Prostate gland (tissue), 2 donors: ENCODE results near the gene MGST1. TPM values are rescaled to one million over a fixed set of nuclear protein-coding genes. Genes with fewer than 3 reads are reported as not detected.

Experiments
- DNase-seq: peaks from one replicate; pipeline ENCODE4 v3.0.0-alpha.2; 2019; ENCODE audit warnings: low spot score
- H3K27ac ChIP-seq, 2 donors: fragments of 200-600 bp; sonication (generic); 2 replicates each; pipeline ENCODE4 v1.5.1; 2017 to 2019
- H3K27me3 ChIP-seq: fragments of 200-600 bp; sonication (generic); replicated peaks from 2 replicates; pipeline ENCODE4 v1.5.1; 2019; ENCODE audit not compliant: insufficient read depth
- H3K36me3 ChIP-seq, 2 donors: fragments of 200-600 bp; sonication (generic); 1 replicate in 1 of 2; 2 replicates in 1 of 2; pipeline versions ENCODE4 v1.5.1 to v1.8.1; 2017 to 2019
- H3K4me1 ChIP-seq: fragments of 200-600 bp; sonication (generic); replicated peaks from 2 replicates; pipeline ENCODE4 v1.5.1; 2019
- H3K4me3 ChIP-seq, 2 donors: fragments of 200-600 bp; sonication (generic); 2 replicates each; pipeline ENCODE4 v1.5.1; 2017 to 2019
- H3K9me3 ChIP-seq: fragments of 200-600 bp; sonication (generic); 2 replicates; pipeline ENCODE4 v1.5.1; 2017
- CTCF ChIP-seq, 4 experiments: fragments of 200-600 bp in 2 of 4; fragments of 450-650 bp in 2 of 4; sonication (generic) in 2 of 4; IDR thresholded peaks; 1 replicate in 3 of 4; 2 replicates in 1 of 4; pipeline ENCODE4 v1.5.1; 2016 to 2019; ENCODE audit warnings: antibody characterized with exemption in 4 of 4, mild to moderate bottlenecking in 2 of 4, moderate library complexity in 2 of 4
- POLR2A ChIP-seq: fragments of 450-650 bp; IDR thresholded peaks from one replicate; pipeline ENCODE4 v1.6.1; 2016; ENCODE audit warnings: antibody characterized with exemption, mild to moderate bottlenecking
- POLR2AphosphoS5 ChIP-seq: sonication (generic); formaldehyde crosslinking; IDR thresholded peaks from one replicate; pipeline ENCODE4 v1.6.1; 2017; ENCODE audit warnings: antibody characterized with exemption
- WGBS: methylation state at CpG from one replicate; pipeline ENCODE4 v1.1.5; 2018; 5-methylcytosine and 5-hydroxymethylcytosine counted together
- intact Hi-C: fragments of 100-400 bp; cut with DNase I; formaldehyde crosslinking; loops from one replicate; pipeline ENCODE4 v1.14.2; 2022
- total RNA-seq, 2 donors: library from RNA; depleted of rRNA; stranded (reverse); fragments of >200 nt; gene quantifications; one replicate each; pipeline ENCODE4 v1.1.0, GENCODE V29; 2016

The MGST1 gene
- total RNA-seq, 2 donors from 2014 or later, result 28.4 to 218 TPM

DNA sequence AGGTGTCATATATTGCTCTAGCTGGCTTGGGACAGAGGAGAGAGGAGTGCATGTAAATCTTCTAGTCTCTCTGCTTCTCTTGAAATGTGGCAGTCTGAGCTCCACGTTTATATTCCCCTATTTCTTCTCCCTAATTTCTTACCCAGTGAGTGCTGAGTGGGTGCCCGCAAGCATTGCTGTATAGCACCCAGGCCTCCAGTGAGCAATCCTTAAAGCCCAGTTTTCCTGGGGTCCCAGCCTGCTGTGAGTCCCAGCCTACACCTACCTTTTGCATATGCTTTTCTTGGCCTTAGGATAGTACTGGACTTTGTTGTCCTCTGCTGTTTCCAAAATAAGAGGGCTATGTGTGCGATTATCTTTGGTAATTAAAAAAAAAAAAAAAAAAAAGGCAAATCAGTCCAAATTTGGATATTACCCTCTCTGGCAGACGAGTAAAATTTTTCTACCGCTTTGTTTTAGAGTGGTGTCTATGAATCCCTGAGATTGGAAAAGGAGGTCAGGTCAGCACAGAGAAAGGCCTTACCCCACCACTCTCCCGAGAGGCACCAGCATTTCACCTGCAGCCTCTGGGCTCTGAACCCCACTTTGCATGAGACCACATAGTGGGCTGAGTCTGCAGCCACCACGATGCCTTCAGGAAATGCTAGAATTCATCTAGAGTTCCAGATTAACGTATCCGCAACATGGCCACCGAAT lies 1.1 kb downstream of the MGST1 start:
- H3K9me3 ChIP-seq, result no peaks in the 10 kb centered on the region
- H3K27ac ChIP-seq, result peak overlapping the region; percentile 77 to 79
- no peak for TF ChIP-seq CTCF (IDR thresholded peaks at IDR 0.05)
- TF ChIP-seq POLR2A, result no peak
- no peak for TF ChIP-seq POLR2AphosphoS5
- H3K27me3 ChIP-seq, result no peaks in the 10 kb centered on the region
- intact Hi-C loops, result no loop called here
- DNase-seq, result no peak
- H3K4me3 ChIP-seq, result peak overlapping the region; percentile 36 to 42
- WGBS, result 58% methylated on average over 10 of the region's 10 CpGs
- no peaks in the 10 kb centered on the region for H3K4me1 ChIP-seq
- no peaks in the 10 kb centered on the region for H3K36me3 ChIP-seq

- Histone ChIP-seq H3K36me3 (no peaks in the 10 kb centered on the region), H3K4me3 (peak overlapping the region; percentile 36 to 42), H3K27ac (peak overlapping the region; percentile 77 to 79), H3K9me3 (no peaks in the 10 kb centered on the region), H3K27me3 (no peaks in the 10 kb centered on the region), H3K4me1 (no peaks in the 10 kb centered on the region)
- intact Hi-C loops, result no loop called here
- peak; percentile 33 for DNase-seq
- 59% methylated on average over 3 of the region's 3 CpGs for WGBS
- TF ChIP-seq POLR2AphosphoS5 (peak; percentile 30), POLR2A (no peak)
Observed at GRCh38 chr12:16349131-16349460, 1.7 kb downstream of the MGST1 start.

- TF ChIP-seq CTCF (IDR thresholded peaks at IDR 0.05), result no peak
- TF ChIP-seq POLR2AphosphoS5, result no peak
- TF ChIP-seq POLR2A, result no peak
- 8% methylated on average over 1 of the region's 1 CpG for WGBS
Observed at GRCh38 chr12:16350682-16351081, 3.2 kb downstream of the MGST1 start.

DNA sequence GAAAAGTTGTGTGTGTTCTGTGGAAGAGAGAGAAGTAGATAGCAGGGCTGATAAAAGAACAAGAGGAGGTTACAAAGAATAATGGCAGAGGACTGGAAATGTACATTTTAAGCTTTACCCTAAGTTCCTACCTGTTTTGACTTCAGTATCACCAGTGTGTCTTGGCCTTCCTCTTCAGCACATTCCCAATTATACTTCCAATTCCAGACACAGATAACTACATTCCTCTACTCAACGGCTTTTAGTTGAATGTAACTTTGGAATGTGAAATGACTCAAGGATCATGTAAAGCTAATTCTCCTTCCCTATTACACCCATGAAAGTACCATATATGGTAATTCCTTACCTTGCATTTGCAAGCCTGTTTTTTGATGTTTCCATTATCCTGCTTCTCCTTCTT lies 5.0 kb downstream of the MGST1 start:
- intact Hi-C loops, result no loop called here
- Histone ChIP-seq H3K4me3 (no peak overlapping the region), H3K36me3 (no peaks in the 10 kb centered on the region), H3K27me3 (no peaks in the 10 kb centered on the region), H3K27ac (no peak overlapping the region), H3K4me1 (no peaks in the 10 kb centered on the region), H3K9me3 (no peaks in the 10 kb centered on the region)
- TF ChIP-seq POLR2A, result no peak
- TF ChIP-seq CTCF (IDR thresholded peaks at IDR 0.05), result no peak
- TF ChIP-seq POLR2AphosphoS5, result no peak
- WGBS, result 55% methylated on average over 1 of the region's 1 CpG
- no peak for DNase-seq

More at GRCh38 chr12:16350682-16351081, 3.2 kb downstream of the MGST1 start:
- no peak overlapping the region for H3K27ac ChIP-seq
- H3K27me3 ChIP-seq, result no peaks in the 10 kb centered on the region
- no peaks in the 10 kb centered on the region for H3K36me3 ChIP-seq
- DNase-seq, result peak; percentile 49
- no peaks in the 10 kb centered on the region for H3K4me1 ChIP-seq
- no peak overlapping the region for H3K4me3 ChIP-seq
- no peaks in the 10 kb centered on the region for H3K9me3 ChIP-seq
- intact Hi-C loops, result no loop called here

- H3K4me1 ChIP-seq, result no peaks in the 10 kb centered on the region
- no peak overlapping the region for H3K4me3 ChIP-seq
- H3K9me3 ChIP-seq, result no peaks in the 10 kb centered on the region
- H3K27me3 ChIP-seq, result no peaks in the 10 kb centered on the region
- intact Hi-C loops, result no loop called here
- H3K36me3 ChIP-seq, result no peaks in the 10 kb centered on the region
- TF ChIP-seq CTCF (IDR thresholded peaks at IDR 0.05), result no peak
- no peak for TF ChIP-seq POLR2A
- TF ChIP-seq POLR2AphosphoS5, result no peak
- H3K27ac ChIP-seq, result no peak overlapping the region
- 66% methylated on average over 4 of the region's 4 CpGs for WGBS
- no peak for DNase-seq
Observed at GRCh38 chr12:16358878-16359277, 11.4 kb downstream of the MGST1 start.
